Neural progenitor cell (in vitro differentiated cells): ENCODE measurements around the gene CYFIP1. TPM values are rescaled to one million over a fixed set of nuclear protein-coding genes. Genes with fewer than 3 reads are reported as not detected.

Source experiments
- DNase-seq: peaks from one replicate; pipeline ENCODE4 v3.0.0-alpha.2; 2016; ENCODE audit warnings: low spot score
- H2AFZ ChIP-seq: fragments of 200-600 bp; sonication (generic); replicated peaks from 2 replicates; pipeline ENCODE4 v1.6.1; 2016; ENCODE audit warnings: antibody characterized with exemption
- H3F3A ChIP-seq: fragments of 200-600 bp; sonication (generic); 2 replicates; pipeline ENCODE4 v1.6.1; 2016; ENCODE audit warnings: antibody characterized with exemption, low read depth
- H3K27ac ChIP-seq: fragments of 200-600 bp; sonication (generic); 2 replicates; pipeline ENCODE4 v1.5.1; 2016; ENCODE audit warnings: mild to moderate bottlenecking
- H3K27me3 ChIP-seq: fragments of 200-600 bp; sonication (generic); 2 replicates; pipeline ENCODE4 v1.6.1; 2016; ENCODE audit warnings: mild to moderate bottlenecking, moderate library complexity
- H3K36me3 ChIP-seq: fragments of 200-600 bp; sonication (generic); 2 replicates; pipeline ENCODE4 v1.5.1; 2016
- H3K4me1 ChIP-seq: fragments of 200-600 bp; sonication (generic); 2 replicates; pipeline ENCODE4 v1.6.1; 2016; ENCODE audit warnings: mixed run types
- H3K4me2 ChIP-seq: fragments of 200-600 bp; sonication (generic); 2 replicates; pipeline ENCODE4 v1.6.1; 2016
- H3K4me3 ChIP-seq: fragments of 200-600 bp; sonication (generic); 2 replicates; pipeline ENCODE4 v1.5.1; 2016
- H3K79me2 ChIP-seq: fragments of 200-600 bp; sonication (generic); 2 replicates; pipeline ENCODE4 v1.6.1; 2016; ENCODE audit warnings: low read depth
- H3K9ac ChIP-seq: fragments of 200-600 bp; sonication (generic); 2 replicates; pipeline ENCODE4 v1.6.1; 2016
- H3K9me3 ChIP-seq: fragments of 200-600 bp; sonication (generic); 2 replicates; pipeline ENCODE4 v1.5.1; 2016; ENCODE audit warnings: low read depth
- H4K20me1 ChIP-seq: fragments of 200-600 bp; sonication (generic); 2 replicates; pipeline ENCODE4 v1.6.1; 2016; ENCODE audit warnings: low read depth
- H3K27ac Mint-ChIP-seq: 3 replicates; pipeline ENCODE4 v1.8.0; 2021; ENCODE audit warnings: mixed read lengths
- H3K27me3 Mint-ChIP-seq: 2 replicates; pipeline ENCODE4 v1.8.0; 2022; ENCODE audit warnings: low read depth, mild to moderate bottlenecking, inconsistent platforms, moderate library complexity, mixed read lengths; ENCODE audit not compliant: insufficient read depth
- H3K36me3 Mint-ChIP-seq: 3 replicates; pipeline ENCODE4 v1.8.0; 2021; ENCODE audit warnings: mixed read lengths
- H3K4me1 Mint-ChIP-seq: 3 replicates; pipeline ENCODE4 v1.8.0; 2021; ENCODE audit warnings: mixed read lengths
- H3K4me3 Mint-ChIP-seq: 3 replicates; pipeline ENCODE4 v1.8.0; 2021; ENCODE audit warnings: mild to moderate bottlenecking, moderate library complexity, mixed read lengths
- H3K9me3 Mint-ChIP-seq: 3 replicates; pipeline ENCODE4 v1.8.0; 2020; ENCODE audit warnings: mixed read lengths
- EZH2 ChIP-seq: fragments of 200-600 bp; sonication (generic); IDR thresholded peaks from 2 replicates; pipeline ENCODE4 v1.6.1; 2017; ENCODE audit warnings: antibody characterized with exemption, mild to moderate bottlenecking, moderate library complexity
- EZH2phosphoT487 ChIP-seq: fragments of 200-600 bp; sonication (generic); IDR thresholded peaks from 2 replicates; pipeline ENCODE4 v1.6.1; 2017; ENCODE audit warnings: antibody characterized with exemption
- total RNA-seq: library from RNA; depleted of rRNA; stranded (reverse); fragments of >200 nt; gene quantifications from 2 replicates; pipeline ENCODE4 v1.2.3, GENCODE V29; 2015; ENCODE audit warnings: low replicate concordance
- TF ChIP-seq, protein P1 (sequence below): fragments of 200-600 bp; sonication (generic); IDR thresholded peaks from 2 replicates; pipeline ENCODE4 v1.5.1; 2017; ENCODE audit warnings: antibody characterized with exemption, mild to moderate bottlenecking

The CYFIP1 gene
- total RNA-seq, 1 donor from 2014 or later = 94.6 TPM

DNA sequence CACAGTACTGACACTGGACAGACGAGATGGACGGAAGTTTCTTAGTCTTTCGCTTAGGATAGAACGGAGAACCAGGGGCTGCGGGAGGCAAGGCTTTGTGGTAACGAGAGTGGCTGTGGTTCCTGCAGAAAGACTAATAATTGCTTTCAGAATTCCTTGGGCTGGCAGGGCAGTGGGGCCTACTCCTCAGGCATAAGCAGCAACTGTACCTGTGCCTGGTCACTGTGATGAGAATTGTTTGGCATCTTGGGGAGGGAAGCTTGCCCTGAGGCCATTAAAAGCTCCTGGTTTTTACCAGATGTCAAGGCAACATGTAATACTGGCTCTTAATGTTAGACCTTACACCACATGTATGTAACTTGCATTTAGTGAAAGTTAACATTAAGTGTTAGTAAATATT is 134.1 kb downstream of the CYFIP1 start:
- TF ChIP-seq, protein P1, sequence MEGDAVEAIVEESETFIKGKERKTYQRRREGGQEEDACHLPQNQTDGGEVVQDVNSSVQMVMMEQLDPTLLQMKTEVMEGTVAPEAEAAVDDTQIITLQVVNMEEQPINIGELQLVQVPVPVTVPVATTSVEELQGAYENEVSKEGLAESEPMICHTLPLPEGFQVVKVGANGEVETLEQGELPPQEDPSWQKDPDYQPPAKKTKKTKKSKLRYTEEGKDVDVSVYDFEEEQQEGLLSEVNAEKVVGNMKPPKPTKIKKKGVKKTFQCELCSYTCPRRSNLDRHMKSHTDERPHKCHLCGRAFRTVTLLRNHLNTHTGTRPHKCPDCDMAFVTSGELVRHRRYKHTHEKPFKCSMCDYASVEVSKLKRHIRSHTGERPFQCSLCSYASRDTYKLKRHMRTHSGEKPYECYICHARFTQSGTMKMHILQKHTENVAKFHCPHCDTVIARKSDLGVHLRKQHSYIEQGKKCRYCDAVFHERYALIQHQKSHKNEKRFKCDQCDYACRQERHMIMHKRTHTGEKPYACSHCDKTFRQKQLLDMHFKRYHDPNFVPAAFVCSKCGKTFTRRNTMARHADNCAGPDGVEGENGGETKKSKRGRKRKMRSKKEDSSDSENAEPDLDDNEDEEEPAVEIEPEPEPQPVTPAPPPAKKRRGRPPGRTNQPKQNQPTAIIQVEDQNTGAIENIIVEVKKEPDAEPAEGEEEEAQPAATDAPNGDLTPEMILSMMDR = no peak
- TF ChIP-seq EZH2phosphoT487 (no peak), EZH2 (no peak)
- no peaks in the 10 kb centered on the region for H3K9me3 Mint-ChIP-seq
- no peak overlapping the region for H3K9ac ChIP-seq
- H3K4me1 ChIP-seq = peaks cover 8% of the 10 kb centered on the region
- H3K4me3 Mint-ChIP-seq = no peak overlapping the region
- H3K27ac Mint-ChIP-seq = no peak overlapping the region
- H3K4me2 ChIP-seq = no peak overlapping the region
- H3F3A ChIP-seq = no peaks in the 10 kb centered on the region
- no peak overlapping the region for H2AFZ ChIP-seq
- peaks cover 10% of the 10 kb centered on the region for H3K4me1 Mint-ChIP-seq
- peaks cover 97% of the 10 kb centered on the region for H3K79me2 ChIP-seq
- DNase-seq = no peak
- no peaks in the 10 kb centered on the region for H3K27me3 ChIP-seq
- peaks cover 2% of the 10 kb centered on the region for H3K27me3 Mint-ChIP-seq
- peaks cover 12% of the 10 kb centered on the region for H3K36me3 Mint-ChIP-seq
- H3K36me3 ChIP-seq = peaks cover 3% of the 10 kb centered on the region
- H3K9me3 ChIP-seq = no peaks in the 10 kb centered on the region
- H3K27ac ChIP-seq = no peak overlapping the region
- no peak overlapping the region for H3K4me3 ChIP-seq
- peaks cover 42% of the 10 kb centered on the region for H4K20me1 ChIP-seq

GRCh38 chr15:22845289-22845900 is 134.8 kb downstream of the CYFIP1 start:
- H3K4me3 Mint-ChIP-seq = no peak overlapping the region
- no peak overlapping the region for H3K27ac ChIP-seq

DNA sequence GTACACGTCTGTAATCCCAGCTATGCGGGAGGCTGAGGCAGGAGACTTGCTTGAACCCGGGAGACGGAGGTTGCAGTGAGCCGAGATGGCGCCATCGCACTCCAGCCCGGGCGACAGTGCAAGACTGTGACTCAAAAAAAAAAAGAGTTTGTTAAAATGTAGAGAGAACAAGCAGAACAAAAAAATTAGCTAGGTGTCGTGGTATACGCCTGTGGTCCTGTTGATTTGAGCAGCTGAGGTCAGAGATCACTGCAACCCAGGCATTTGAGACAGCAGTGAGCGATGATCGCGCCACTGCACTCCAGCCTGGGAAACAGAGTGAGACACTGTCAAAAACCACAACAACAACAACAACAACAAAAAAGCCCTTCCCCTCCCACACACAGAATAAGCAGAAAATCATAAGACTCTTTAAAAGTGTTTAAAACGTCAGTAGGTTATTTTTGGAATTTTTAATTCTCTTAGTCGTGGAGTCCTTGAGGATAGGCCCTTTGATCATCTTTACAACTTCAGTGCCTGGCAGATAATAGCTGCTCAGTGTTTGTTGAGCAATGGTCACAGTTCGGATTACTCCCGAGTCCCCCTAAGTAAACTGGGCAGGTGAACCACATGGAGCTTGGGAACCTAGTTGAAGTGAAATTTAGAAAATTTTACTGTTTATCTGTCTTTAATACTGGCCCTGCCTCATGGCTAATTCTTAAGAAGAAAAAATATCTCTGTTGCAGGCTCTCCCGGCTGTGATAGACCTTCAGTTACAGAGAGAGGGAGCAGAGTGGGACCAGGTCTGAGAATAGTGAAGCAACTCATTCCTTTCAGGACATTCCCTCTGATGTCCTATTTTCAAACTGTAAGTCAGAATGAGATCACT is 135.5 kb downstream of the CYFIP1 start:
- H3K9me3 ChIP-seq = no peaks in the 10 kb centered on the region
- Mint-ChIP-seq H3K4me1 (peaks cover 17% of the 10 kb centered on the region), H3K27me3 (peaks cover 2% of the 10 kb centered on the region), H3K4me3 (no peak overlapping the region), H3K27ac (peak overlapping the region; percentile 70), H3K36me3 (peaks cover 16% of the 10 kb centered on the region), H3K9me3 (no peaks in the 10 kb centered on the region)
- H3F3A ChIP-seq = no peaks in the 10 kb centered on the region
- no peak for DNase-seq
- H3K27ac ChIP-seq = no peak overlapping the region
- peaks cover 3% of the 10 kb centered on the region for H3K36me3 ChIP-seq
- TF ChIP-seq, protein P1 = no peak
- TF ChIP-seq EZH2 (no peak), EZH2phosphoT487 (no peak)
- H3K27me3 ChIP-seq = no peaks in the 10 kb centered on the region
- peaks cover 8% of the 10 kb centered on the region for H3K4me1 ChIP-seq
- H3K4me2 ChIP-seq = no peak overlapping the region
- peaks cover 99% of the 10 kb centered on the region for H3K79me2 ChIP-seq
- no peak overlapping the region for H3K9ac ChIP-seq
- no peak overlapping the region for H3K4me3 ChIP-seq
- peaks cover 53% of the 10 kb centered on the region for H4K20me1 ChIP-seq
- no peak overlapping the region for H2AFZ ChIP-seq

More at GRCh38 chr15:22845289-22845900, 134.8 kb downstream of the CYFIP1 start:
- peaks cover 8% of the 10 kb centered on the region for H3K4me1 ChIP-seq
- no peaks in the 10 kb centered on the region for H3K27me3 ChIP-seq
- peaks cover 3% of the 10 kb centered on the region for H3K36me3 ChIP-seq
- DNase-seq = peak; percentile 44
- no peak overlapping the region for H3K9ac ChIP-seq
- Mint-ChIP-seq H3K36me3 (peaks cover 16% of the 10 kb centered on the region), H3K27me3 (peaks cover 2% of the 10 kb centered on the region), H3K4me1 (peaks cover 14% of the 10 kb centered on the region), H3K27ac (no peak overlapping the region), H3K9me3 (no peaks in the 10 kb centered on the region)
- H3K79me2 ChIP-seq = peaks cover 99% of the 10 kb centered on the region
- H3F3A ChIP-seq = no peaks in the 10 kb centered on the region
- H2AFZ ChIP-seq = no peak overlapping the region
- no peak overlapping the region for H3K4me3 ChIP-seq
- TF ChIP-seq EZH2 = no peak
- TF ChIP-seq, protein P1 = no peak
- no peak for TF ChIP-seq EZH2phosphoT487
- no peak overlapping the region for H3K4me2 ChIP-seq
- no peaks in the 10 kb centered on the region for H3K9me3 ChIP-seq
- peaks cover 49% of the 10 kb centered on the region for H4K20me1 ChIP-seq
